Smooth muscle cell (in vitro differentiated cells): Measurements from ENCODE around the gene C3orf20. TPM values are rescaled to one million over a fixed set of nuclear protein-coding genes. Genes with fewer than 3 reads are reported as not detected.

ENCODE experiments used
- DNase-seq: peaks from one replicate; lab custom pipeline; 2025; ENCODE audit not compliant: unreplicated experiment; lab: John Stamatoyannopoulos, UW
- H2AFZ ChIP-seq: fragments of 200-600 bp; sonication (generic); 2 replicates; pipeline ENCODE4 v1.6.0; 2016; ENCODE audit warnings: antibody characterized with exemption, low read depth, mild to moderate bottlenecking
- H3F3A ChIP-seq: fragments of 200-600 bp; sonication (generic); 2 replicates; pipeline ENCODE4 v1.6.0; 2017; ENCODE audit warnings: antibody characterized with exemption, low read depth
- H3K27ac ChIP-seq: fragments of 200-600 bp; sonication (generic); 2 replicates; pipeline ENCODE4 v1.5.1; 2016; ENCODE audit warnings: low read depth, mild to moderate bottlenecking
- H3K27me3 ChIP-seq: fragments of 200-600 bp; sonication (generic); 2 replicates; pipeline ENCODE4 v1.6.1; 2016; ENCODE audit warnings: low read depth, mild to moderate bottlenecking
- H3K36me3 ChIP-seq: fragments of 200-600 bp; sonication (generic); 2 replicates; pipeline ENCODE4 v1.5.1; 2016; ENCODE audit warnings: low read depth
- H3K4me1 ChIP-seq: fragments of 200-600 bp; sonication (generic); 2 replicates; pipeline ENCODE4 v1.5.1; 2016; ENCODE audit warnings: low read depth
- H3K4me2 ChIP-seq: fragments of 200-600 bp; sonication (generic); 2 replicates; pipeline ENCODE4 v1.6.0; 2016; ENCODE audit warnings: mild to moderate bottlenecking
- H3K4me3 ChIP-seq: fragments of 200-600 bp; sonication (generic); 2 replicates; pipeline ENCODE4 v1.5.1; 2016; ENCODE audit warnings: mild to moderate bottlenecking
- H3K79me2 ChIP-seq: fragments of 200-600 bp; sonication (generic); 2 replicates; pipeline ENCODE4 v1.6.0; 2016; ENCODE audit warnings: low read depth, mild to moderate bottlenecking
- H3K9ac ChIP-seq: fragments of 200-600 bp; sonication (generic); 2 replicates; pipeline ENCODE4 v1.6.0; 2016; ENCODE audit warnings: low read depth
- H3K9me3 ChIP-seq: fragments of 200-600 bp; sonication (generic); replicated peaks from 2 replicates; pipeline ENCODE4 v1.5.1; 2016; ENCODE audit warnings: low read depth
- H4K20me1 ChIP-seq: fragments of 200-600 bp; sonication (generic); 2 replicates; pipeline ENCODE4 v1.6.0; 2016; ENCODE audit warnings: low read depth
- WGBS: methylation state at CpG from one replicate; pipeline ENCODE4 v1.1.7; 2016; ENCODE audit warnings: low lambda C conversion rate; 5-methylcytosine and 5-hydroxymethylcytosine counted together
- polyA plus RNA-seq: library from polyadenylated mRNA; unstranded; fragments of >200 nt; fragmentation: Nextera tagmentation; extraction: Ambion mirVana; gene quantifications from 2 replicates; pipeline ENCODE4 v1.2.1, GENCODE V29; 2016
- total RNA-seq: library from RNA; depleted of rRNA; stranded (reverse); fragments of >200 nt; gene quantifications from 2 replicates; pipeline ENCODE4 v1.2.3, GENCODE V29; 2014
- TF ChIP-seq, protein P1 (sequence below): fragments of 200-600 bp; sonication (generic); IDR thresholded peaks from 2 replicates; pipeline ENCODE4 v1.5.1; 2017; ENCODE audit warnings: borderline replicate concordance, mild to moderate bottlenecking, antibody characterized with exemption; ENCODE audit not compliant: insufficient read depth, poor library complexity, severe bottlenecking

Gene C3orf20
- total and polyA plus RNA-seq, 2 experiments from 2014 or later = not detected

DNA sequence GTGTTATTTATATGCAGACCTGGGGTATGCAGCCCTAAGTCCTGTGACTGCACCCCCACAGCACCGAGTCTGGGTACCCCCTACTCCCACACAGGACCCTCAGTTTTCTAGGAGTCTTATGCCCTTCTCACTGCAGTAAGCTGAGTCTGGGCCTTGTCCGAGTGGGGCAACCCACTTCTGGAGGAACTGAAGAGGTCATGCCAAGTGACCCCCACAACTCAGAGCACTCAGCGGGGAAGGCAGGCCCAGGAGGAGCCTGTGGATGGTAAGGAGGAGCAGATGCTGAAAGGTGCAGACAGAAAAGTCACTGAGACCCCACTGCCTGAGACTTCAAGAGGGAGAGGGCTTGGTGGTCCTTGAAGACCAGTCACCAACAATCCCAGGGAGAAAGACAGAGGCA lies 87.8 kb downstream of the C3orf20 start:
- WGBS = 83% methylated on average over 3 of the region's 3 CpGs
- no peaks in the 10 kb centered on the region for H4K20me1 ChIP-seq
- no peaks in the 10 kb centered on the region for H3F3A ChIP-seq
- no peaks in the 10 kb centered on the region for H3K27me3 ChIP-seq
- H3K79me2 ChIP-seq = no peaks in the 10 kb centered on the region
- no peak overlapping the region for H3K4me2 ChIP-seq
- no peaks in the 10 kb centered on the region for H3K9me3 ChIP-seq
- no peak overlapping the region for H3K27ac ChIP-seq
- TF ChIP-seq, protein P1, sequence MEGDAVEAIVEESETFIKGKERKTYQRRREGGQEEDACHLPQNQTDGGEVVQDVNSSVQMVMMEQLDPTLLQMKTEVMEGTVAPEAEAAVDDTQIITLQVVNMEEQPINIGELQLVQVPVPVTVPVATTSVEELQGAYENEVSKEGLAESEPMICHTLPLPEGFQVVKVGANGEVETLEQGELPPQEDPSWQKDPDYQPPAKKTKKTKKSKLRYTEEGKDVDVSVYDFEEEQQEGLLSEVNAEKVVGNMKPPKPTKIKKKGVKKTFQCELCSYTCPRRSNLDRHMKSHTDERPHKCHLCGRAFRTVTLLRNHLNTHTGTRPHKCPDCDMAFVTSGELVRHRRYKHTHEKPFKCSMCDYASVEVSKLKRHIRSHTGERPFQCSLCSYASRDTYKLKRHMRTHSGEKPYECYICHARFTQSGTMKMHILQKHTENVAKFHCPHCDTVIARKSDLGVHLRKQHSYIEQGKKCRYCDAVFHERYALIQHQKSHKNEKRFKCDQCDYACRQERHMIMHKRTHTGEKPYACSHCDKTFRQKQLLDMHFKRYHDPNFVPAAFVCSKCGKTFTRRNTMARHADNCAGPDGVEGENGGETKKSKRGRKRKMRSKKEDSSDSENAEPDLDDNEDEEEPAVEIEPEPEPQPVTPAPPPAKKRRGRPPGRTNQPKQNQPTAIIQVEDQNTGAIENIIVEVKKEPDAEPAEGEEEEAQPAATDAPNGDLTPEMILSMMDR = no peak
- H3K4me3 ChIP-seq = no peak overlapping the region
- no peak overlapping the region for H2AFZ ChIP-seq
- DNase-seq = no peak
- H3K36me3 ChIP-seq = no peaks in the 10 kb centered on the region
- no peak overlapping the region for H3K9ac ChIP-seq
- no peaks in the 10 kb centered on the region for H3K4me1 ChIP-seq

DNA sequence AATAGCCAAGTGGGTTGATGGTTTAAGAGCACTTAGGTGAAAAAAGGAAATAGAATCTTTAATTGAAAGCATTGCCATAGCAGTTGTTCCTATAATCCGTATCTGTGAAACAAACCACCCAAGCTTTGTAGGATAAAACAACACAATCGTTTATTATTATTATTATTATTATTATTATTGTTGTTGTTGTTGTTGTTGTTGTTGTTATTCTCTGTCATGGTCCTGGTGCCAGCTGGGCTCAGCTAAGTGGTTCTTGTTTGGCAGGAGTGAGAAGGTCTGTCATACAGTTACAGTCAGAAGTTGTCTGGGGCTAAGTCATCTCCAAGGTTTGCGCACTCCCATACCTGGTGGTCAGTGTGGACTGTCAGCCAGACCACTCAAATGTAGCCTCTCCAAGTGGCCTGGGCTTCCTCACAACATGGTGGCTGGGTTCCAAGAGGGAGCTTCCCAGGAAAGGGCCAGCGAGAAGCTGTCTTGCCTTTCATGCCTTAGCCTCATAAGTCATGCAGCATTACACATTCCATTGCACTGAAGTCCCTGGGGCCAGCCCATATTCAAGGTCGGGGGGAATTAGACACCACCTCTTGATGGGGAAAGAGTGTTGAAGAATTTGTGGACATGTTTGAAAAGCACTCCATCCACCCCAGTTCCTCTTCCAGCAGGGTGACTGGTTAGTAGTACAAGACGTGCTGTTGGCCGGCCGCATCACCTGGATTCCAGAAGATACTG lies 89.6 kb downstream of the C3orf20 start:
- Histone ChIP-seq H3K4me1 (no peaks in the 10 kb centered on the region), H3K4me2 (no peak overlapping the region), H3K27me3 (no peaks in the 10 kb centered on the region), H3K9ac (no peak overlapping the region), H3K9me3 (no peaks in the 10 kb centered on the region), H3K79me2 (no peaks in the 10 kb centered on the region), H3K36me3 (no peaks in the 10 kb centered on the region), H3K4me3 (no peak overlapping the region), H4K20me1 (no peaks in the 10 kb centered on the region), H3F3A (no peaks in the 10 kb centered on the region), H2AFZ (no peak overlapping the region), H3K27ac (no peak overlapping the region)
- no peak for DNase-seq
- WGBS = 88% methylated on average over 8 of the region's 8 CpGs
- TF ChIP-seq, protein P1 = no peak

DNA sequence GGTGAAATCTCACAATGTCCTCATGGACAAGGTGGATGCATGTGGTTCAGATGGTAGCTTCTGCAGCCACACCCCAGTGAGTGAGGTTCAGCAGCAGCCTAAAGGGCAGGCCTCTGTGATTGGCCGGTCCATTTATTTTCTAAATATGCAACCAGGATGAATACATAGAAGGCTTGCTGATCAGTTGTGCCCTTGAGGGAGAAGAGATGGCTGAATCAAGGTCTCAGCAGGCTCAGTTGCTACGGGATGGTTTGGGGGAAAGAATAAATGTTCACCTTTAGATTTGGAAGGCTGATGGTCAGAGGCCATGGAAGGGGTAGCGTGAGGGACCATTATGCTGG lies 90.1 kb downstream of the C3orf20 start:
- Histone ChIP-seq H3K9ac (no peak overlapping the region), H3K79me2 (no peaks in the 10 kb centered on the region), H3K4me1 (no peaks in the 10 kb centered on the region), H3K27me3 (no peaks in the 10 kb centered on the region), H3K4me2 (no peak overlapping the region), H2AFZ (no peak overlapping the region), H3K9me3 (no peaks in the 10 kb centered on the region), H3K27ac (no peak overlapping the region), H4K20me1 (no peaks in the 10 kb centered on the region), H3F3A (no peaks in the 10 kb centered on the region), H3K36me3 (no peaks in the 10 kb centered on the region), H3K4me3 (no peak overlapping the region)
- TF ChIP-seq, protein P1 = no peak
- WGBS = 95% methylated on average over 3 of the region's 3 CpGs
- DNase-seq = no peak

DNA sequence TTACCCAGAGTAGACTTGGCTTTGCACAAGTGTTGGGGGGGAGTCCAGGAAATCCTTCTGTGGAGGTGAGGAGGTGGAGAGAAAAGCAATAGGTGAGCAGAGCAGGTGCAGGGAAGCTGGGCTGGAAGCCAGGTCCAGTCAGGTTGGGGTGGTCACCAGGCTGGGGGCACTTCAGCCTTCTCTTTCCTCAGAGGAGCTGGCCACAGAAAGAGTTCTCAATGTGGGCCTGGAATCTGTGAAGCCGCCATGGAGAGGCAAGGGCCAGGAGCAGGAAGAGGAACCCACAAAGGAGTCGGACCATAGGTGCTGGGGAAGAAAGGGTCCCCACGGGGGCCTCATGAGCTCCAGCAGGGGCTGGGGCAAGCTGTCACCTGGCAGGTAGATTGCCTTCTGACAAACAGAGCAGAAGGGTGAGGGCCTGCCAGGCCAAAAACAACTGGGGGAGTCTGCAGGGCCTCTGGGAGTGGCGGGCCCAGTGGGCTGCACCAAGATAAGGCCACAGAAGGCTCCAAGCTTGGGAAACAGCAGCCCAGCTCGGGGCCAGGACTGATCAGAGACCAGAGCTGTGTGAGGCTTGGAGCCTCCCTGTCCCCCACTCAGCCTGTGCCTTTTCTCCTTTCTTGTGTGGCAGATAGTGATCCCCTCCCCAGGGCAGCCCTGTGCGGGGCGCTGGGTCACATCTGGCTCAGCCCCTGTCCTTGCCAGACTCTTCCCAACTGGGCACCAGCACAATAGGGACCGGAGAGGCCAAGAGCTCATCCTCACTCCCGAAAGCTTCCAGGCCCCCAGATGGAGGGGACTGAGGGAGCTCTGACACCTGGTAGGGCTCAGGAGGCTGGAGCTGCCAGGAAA lies 90.9 kb downstream of the C3orf20 start:
- Histone ChIP-seq H3K4me1 (no peaks in the 10 kb centered on the region), H3K36me3 (no peaks in the 10 kb centered on the region), H3K4me3 (no peak overlapping the region), H3K79me2 (no peaks in the 10 kb centered on the region), H3K9me3 (no peaks in the 10 kb centered on the region), H3K27ac (no peak overlapping the region), H2AFZ (no peak overlapping the region), H3K27me3 (no peaks in the 10 kb centered on the region), H4K20me1 (no peaks in the 10 kb centered on the region), H3F3A (no peaks in the 10 kb centered on the region), H3K4me2 (no peak overlapping the region), H3K9ac (no peak overlapping the region)
- WGBS = 92% methylated on average over 9 of the region's 9 CpGs
- TF ChIP-seq, protein P1 = no peak
- DNase-seq = no peak
